ENCODE data around the gene E2F7. TPM values are rescaled to one million over a fixed set of nuclear protein-coding genes. Genes with fewer than 3 reads are reported as not detected.

Gene E2F7
- total and polyA plus RNA-seq, 2 of the 4 experiments (the other 2 are of a cell fraction): 6.0 to 8.1 TPM

DNA sequence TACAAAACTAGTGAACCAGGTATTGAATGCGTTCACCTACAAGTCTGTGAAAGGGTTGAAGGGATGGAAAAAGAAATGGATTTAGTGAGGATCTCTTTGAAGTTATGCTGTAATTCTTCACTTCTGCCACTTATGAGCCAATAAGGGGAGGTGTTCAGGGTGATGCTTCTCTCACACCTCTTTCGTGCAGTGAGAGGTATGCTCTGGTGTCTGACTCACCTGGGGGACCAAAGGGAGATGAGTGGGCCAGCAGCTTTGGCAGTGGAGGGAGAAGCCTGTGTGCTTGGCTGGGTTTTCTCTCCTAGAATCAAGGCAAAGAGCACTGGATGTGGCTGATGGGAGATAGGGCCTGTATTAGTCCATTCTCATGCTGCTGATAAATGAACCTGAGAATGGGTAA is 45.4 kb downstream of the E2F7 start:
- peaks cover 2% of the 10 kb centered on the region; the same call in 1 of the 2 replicates for H3K9me3 ChIP-seq (ENCODE audit: control insufficient read depth, insufficient read depth, low read length)
- H3K27me3 ChIP-seq (ENCODE audit: control insufficient read depth, insufficient read depth, low read length): no peaks in the 10 kb centered on the region
- dilution Hi-C loops (cut with HindIII; ENCODE audit: low sequenced_read_pairs, unreplicated experiment): no loop called here
- no peaks in the 10 kb centered on the region for H3K4me1 ChIP-seq (ENCODE audit: control insufficient read depth, insufficient read depth, low read length)
- H4K5ac ChIP-seq (ENCODE audit: low read depth, low read length): no peak overlapping the region
- H4K8ac ChIP-seq (ENCODE audit: low read depth in 2 of 2, low read length in 2 of 2): no peak overlapping the region
- no peak overlapping the region for H3K4ac ChIP-seq (ENCODE audit: low read depth, low read length)
- DNase-seq (no peak), ATAC-seq (ENCODE audit: low read depth) (no peak)
- no peak overlapping the region for H2AK5ac ChIP-seq (ENCODE audit: low read depth, low read length)
- H3K4me2 ChIP-seq (ENCODE audit: low read depth, low read length): no peak overlapping the region
- peaks cover 0 to 3% of the 10 kb centered on the region in 2 experiments; a peak in 2 of 4 replicates for H3K79me1 ChIP-seq (ENCODE audit: low read depth in 1 of 2, low read length in 2 of 2)
- no peak overlapping the region for H3K27ac ChIP-seq (ENCODE audit: insufficient read depth, low read length)
- TF ChIP-seq RCOR1 (IDR thresholded peaks at IDR 0.05; ENCODE audit: insufficient replicate concordance, low read length) (no peak), RAD21 (IDR thresholded peaks at IDR 0.05; ENCODE audit: low read length) (no peak), MAFK (IDR thresholded peaks at IDR 0.05; ENCODE audit: low read depth, low read length) (no peak), CHD1 (IDR thresholded peaks at IDR 0.05; ENCODE audit: low read depth, low read length) (no peak), SMC3 (IDR thresholded peaks at IDR 0.05; ENCODE audit: low read depth, low read length) (no peak), MAZ (IDR thresholded peaks at IDR 0.05; ENCODE audit: borderline replicate concordance, low read depth, low read length) (no peak), POLR2A (IDR thresholded peaks at IDR 0.05; ENCODE audit: low read depth, low read length) (no peak), FOS (IDR thresholded peaks at IDR 0.05; ENCODE audit: low read depth, low read length) (no peak), BHLHE40 (IDR thresholded peaks at IDR 0.05; ENCODE audit: low read depth, low read length) (no peak), CEBPB (IDR thresholded peaks at IDR 0.05; ENCODE audit: low read depth, low read length) (no peak)
- TF ChIP-seq, protein P1, sequence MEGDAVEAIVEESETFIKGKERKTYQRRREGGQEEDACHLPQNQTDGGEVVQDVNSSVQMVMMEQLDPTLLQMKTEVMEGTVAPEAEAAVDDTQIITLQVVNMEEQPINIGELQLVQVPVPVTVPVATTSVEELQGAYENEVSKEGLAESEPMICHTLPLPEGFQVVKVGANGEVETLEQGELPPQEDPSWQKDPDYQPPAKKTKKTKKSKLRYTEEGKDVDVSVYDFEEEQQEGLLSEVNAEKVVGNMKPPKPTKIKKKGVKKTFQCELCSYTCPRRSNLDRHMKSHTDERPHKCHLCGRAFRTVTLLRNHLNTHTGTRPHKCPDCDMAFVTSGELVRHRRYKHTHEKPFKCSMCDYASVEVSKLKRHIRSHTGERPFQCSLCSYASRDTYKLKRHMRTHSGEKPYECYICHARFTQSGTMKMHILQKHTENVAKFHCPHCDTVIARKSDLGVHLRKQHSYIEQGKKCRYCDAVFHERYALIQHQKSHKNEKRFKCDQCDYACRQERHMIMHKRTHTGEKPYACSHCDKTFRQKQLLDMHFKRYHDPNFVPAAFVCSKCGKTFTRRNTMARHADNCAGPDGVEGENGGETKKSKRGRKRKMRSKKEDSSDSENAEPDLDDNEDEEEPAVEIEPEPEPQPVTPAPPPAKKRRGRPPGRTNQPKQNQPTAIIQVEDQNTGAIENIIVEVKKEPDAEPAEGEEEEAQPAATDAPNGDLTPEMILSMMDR (conservative IDR thresholded peaks at IDR 0.05; ENCODE audit: low read depth, low read length): no peak
- TF ChIP-seq, protein P2, sequence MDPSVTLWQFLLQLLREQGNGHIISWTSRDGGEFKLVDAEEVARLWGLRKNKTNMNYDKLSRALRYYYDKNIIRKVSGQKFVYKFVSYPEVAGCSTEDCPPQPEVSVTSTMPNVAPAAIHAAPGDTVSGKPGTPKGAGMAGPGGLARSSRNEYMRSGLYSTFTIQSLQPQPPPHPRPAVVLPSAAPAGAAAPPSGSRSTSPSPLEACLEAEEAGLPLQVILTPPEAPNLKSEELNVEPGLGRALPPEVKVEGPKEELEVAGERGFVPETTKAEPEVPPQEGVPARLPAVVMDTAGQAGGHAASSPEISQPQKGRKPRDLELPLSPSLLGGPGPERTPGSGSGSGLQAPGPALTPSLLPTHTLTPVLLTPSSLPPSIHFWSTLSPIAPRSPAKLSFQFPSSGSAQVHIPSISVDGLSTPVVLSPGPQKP (IDR thresholded peaks at IDR 0.05; ENCODE audit: borderline replicate concordance, low read depth, low read length): no peak
- TF ChIP-seq, protein P3, sequence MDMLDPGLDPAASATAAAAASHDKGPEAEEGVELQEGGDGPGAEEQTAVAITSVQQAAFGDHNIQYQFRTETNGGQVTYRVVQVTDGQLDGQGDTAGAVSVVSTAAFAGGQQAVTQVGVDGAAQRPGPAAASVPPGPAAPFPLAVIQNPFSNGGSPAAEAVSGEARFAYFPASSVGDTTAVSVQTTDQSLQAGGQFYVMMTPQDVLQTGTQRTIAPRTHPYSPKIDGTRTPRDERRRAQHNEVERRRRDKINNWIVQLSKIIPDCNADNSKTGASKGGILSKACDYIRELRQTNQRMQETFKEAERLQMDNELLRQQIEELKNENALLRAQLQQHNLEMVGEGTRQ (IDR thresholded peaks at IDR 0.05; ENCODE audit: low read depth, low read length): no peak
- H2AFZ ChIP-seq (replicated peaks; ENCODE audit: low read length, poor library complexity): no peak overlapping the region
- H2BK5ac ChIP-seq (ENCODE audit: low read depth, low read length, poor library complexity, severe bottlenecking): no peak overlapping the region
- H2AK9ac ChIP-seq (replicated peaks; ENCODE audit: low read depth, low read length, poor library complexity): no peak overlapping the region
- H3K23ac ChIP-seq (ENCODE audit: low read depth, low read length): no peak overlapping the region
- intact Hi-C loops (cut with micrococcal nuclease): no loop called here
- no peak overlapping the region for H3K18ac ChIP-seq (ENCODE audit: low read depth, low read length)
- H3K9me1 ChIP-seq (ENCODE audit: insufficient read depth, low read length): no peaks in the 10 kb centered on the region
- CTCF ChIA-PET: no interaction called here
- H3K4me3 ChIP-seq (ENCODE audit: insufficient read depth, low read depth, low read length): no peak overlapping the region
- no peak overlapping the region for H2BK120ac ChIP-seq (ENCODE audit: low read depth, low read length)
- no peak overlapping the region for H3K56ac ChIP-seq (ENCODE audit: extremely low read depth, insufficient read depth, low read length)
- BruUV-seq (replicated peaks): no TSS peak
- H3K14ac ChIP-seq (replicated peaks; ENCODE audit: low read depth, low read length): no peak overlapping the region
- no peak overlapping the region for H2BK15ac ChIP-seq (ENCODE audit: low read depth, low read length)
- peaks cover 3% of the 10 kb centered on the region for H3K36me3 ChIP-seq (ENCODE audit: control insufficient read depth, insufficient read depth, low read length)
- no peak overlapping the region for H2BK20ac ChIP-seq (ENCODE audit: low read depth, low read length)
- POLR2A ChIA-PET (ENCODE audit: unreplicated experiment): no interaction called here
- in situ Hi-C loops (cut with MboI; ENCODE audit: low sequenced_read_pairs): no loop called here
- no peak overlapping the region for H3K9ac ChIP-seq (ENCODE audit: low read depth, low read length)
- WGBS, 2 experiments (ENCODE audit: extremely low coverage in 2 of 2, insufficient read length in 1 of 2): no CpG with 5 or more reads among the region's 2 CpGs
- H4K91ac ChIP-seq (ENCODE audit: insufficient read depth, low read depth, low read length): no peak overlapping the region
- no peaks in the 10 kb centered on the region for H4K20me1 ChIP-seq (ENCODE audit: insufficient read depth, low read length)

All from IMR-90 (cell line).